ENCODE results near the gene COX7B2.

DNA sequence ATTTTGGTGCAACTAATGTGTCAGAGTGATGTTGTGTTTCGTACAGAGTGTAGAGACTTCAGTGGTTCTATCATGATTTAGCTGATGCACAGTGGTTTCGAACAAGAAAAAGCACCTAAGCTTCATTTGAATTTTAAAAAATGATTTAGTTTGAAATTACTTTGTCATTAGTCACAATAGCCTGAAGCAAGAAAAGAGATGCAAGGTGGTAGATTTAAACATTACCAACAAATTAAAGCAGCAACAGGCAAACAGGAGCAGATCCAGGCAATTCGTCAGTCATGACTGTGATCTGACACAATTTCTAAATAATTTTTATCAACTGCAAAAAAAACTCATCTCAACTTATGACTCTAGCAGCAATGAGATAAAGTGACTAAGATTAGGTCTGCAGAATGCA lies 24.6 kb upstream of the COX7B2 start:
- TF ChIP-seq, protein P1, sequence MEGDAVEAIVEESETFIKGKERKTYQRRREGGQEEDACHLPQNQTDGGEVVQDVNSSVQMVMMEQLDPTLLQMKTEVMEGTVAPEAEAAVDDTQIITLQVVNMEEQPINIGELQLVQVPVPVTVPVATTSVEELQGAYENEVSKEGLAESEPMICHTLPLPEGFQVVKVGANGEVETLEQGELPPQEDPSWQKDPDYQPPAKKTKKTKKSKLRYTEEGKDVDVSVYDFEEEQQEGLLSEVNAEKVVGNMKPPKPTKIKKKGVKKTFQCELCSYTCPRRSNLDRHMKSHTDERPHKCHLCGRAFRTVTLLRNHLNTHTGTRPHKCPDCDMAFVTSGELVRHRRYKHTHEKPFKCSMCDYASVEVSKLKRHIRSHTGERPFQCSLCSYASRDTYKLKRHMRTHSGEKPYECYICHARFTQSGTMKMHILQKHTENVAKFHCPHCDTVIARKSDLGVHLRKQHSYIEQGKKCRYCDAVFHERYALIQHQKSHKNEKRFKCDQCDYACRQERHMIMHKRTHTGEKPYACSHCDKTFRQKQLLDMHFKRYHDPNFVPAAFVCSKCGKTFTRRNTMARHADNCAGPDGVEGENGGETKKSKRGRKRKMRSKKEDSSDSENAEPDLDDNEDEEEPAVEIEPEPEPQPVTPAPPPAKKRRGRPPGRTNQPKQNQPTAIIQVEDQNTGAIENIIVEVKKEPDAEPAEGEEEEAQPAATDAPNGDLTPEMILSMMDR (IDR thresholded peaks at IDR 0.05; ENCODE audit: low read depth, low read length, missing input control): no peak
- TF ChIP-seq GABPA (IDR thresholded peaks at IDR 0.05 in 1 of 2, conservative IDR thresholded peaks at IDR 0.05 in 1 of 2) (no peak), YY1 (IDR thresholded peaks at IDR 0.05) (no peak), RXRA (IDR thresholded peaks at IDR 0.05) (no peak), RAD21 (IDR thresholded peaks at IDR 0.05) (no peak), JUND (IDR thresholded peaks at IDR 0.05) (no peak), TAF1 (conservative IDR thresholded peaks at IDR 0.05) (no peak), SP1 (IDR thresholded peaks at IDR 0.05) (no peak), EGR1 (IDR thresholded peaks at IDR 0.05; ENCODE audit: low read depth in 2 of 2) (no peak), NR2F2 (IDR thresholded peaks at IDR 0.05) (no peak)
- TF ChIP-seq, protein P2, sequence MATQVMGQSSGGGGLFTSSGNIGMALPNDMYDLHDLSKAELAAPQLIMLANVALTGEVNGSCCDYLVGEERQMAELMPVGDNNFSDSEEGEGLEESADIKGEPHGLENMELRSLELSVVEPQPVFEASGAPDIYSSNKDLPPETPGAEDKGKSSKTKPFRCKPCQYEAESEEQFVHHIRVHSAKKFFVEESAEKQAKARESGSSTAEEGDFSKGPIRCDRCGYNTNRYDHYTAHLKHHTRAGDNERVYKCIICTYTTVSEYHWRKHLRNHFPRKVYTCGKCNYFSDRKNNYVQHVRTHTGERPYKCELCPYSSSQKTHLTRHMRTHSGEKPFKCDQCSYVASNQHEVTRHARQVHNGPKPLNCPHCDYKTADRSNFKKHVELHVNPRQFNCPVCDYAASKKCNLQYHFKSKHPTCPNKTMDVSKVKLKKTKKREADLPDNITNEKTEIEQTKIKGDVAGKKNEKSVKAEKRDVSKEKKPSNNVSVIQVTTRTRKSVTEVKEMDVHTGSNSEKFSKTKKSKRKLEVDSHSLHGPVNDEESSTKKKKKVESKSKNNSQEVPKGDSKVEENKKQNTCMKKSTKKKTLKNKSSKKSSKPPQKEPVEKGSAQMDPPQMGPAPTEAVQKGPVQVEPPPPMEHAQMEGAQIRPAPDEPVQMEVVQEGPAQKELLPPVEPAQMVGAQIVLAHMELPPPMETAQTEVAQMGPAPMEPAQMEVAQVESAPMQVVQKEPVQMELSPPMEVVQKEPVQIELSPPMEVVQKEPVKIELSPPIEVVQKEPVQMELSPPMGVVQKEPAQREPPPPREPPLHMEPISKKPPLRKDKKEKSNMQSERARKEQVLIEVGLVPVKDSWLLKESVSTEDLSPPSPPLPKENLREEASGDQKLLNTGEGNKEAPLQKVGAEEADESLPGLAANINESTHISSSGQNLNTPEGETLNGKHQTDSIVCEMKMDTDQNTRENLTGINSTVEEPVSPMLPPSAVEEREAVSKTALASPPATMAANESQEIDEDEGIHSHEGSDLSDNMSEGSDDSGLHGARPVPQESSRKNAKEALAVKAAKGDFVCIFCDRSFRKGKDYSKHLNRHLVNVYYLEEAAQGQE (IDR thresholded peaks at IDR 0.05): no peak
- TF ChIP-seq, protein P3, sequence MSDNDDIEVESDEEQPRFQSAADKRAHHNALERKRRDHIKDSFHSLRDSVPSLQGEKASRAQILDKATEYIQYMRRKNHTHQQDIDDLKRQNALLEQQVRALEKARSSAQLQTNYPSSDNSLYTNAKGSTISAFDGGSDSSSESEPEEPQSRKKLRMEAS (IDR thresholded peaks at IDR 0.05): no peak
- TF ChIP-seq, protein P4, sequence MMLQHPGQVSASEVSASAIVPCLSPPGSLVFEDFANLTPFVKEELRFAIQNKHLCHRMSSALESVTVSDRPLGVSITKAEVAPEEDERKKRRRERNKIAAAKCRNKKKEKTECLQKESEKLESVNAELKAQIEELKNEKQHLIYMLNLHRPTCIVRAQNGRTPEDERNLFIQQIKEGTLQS (IDR thresholded peaks at IDR 0.05): no peak

All from liver (tissue), 3 donors.